SK-N-SH treated with all-trans-retinoic acid at 6 μM for 48 hours (cell line): Measurements from ENCODE around the gene NAE1.

Experiments
- ARNTL ChIP-seq: fragments of 450-650 bp; formaldehyde crosslinking; IDR thresholded peaks from 2 replicates; pipeline ENCODE4 v1.5.0; 2020; ENCODE audit warnings: low read depth, mild to moderate bottlenecking, moderate library complexity, borderline replicate concordance
- CREB5 ChIP-seq: fragments of 250-450 bp; sonication (Bioruptor Pico); IDR thresholded peaks from 2 replicates; pipeline ENCODE4 v1.5.1; 2020; ENCODE audit warnings: low read depth, mild to moderate bottlenecking, moderate library complexity
- PATZ1 ChIP-seq: fragments of 250-450 bp; sonication (Bioruptor Pico); IDR thresholded peaks from 2 replicates; pipeline ENCODE4 v1.8.0; 2020; ENCODE audit warnings: mild to moderate bottlenecking, moderate library complexity, borderline replicate concordance
- TCF4 ChIP-seq: fragments of 250-450 bp; sonication (Bioruptor Pico); IDR thresholded peaks from 2 replicates; pipeline ENCODE4 v1.8.0; 2021; ENCODE audit warnings: mild to moderate bottlenecking, moderate library complexity, borderline replicate concordance
- ZFP30 ChIP-seq: fragments of 450-650 bp; formaldehyde crosslinking; IDR thresholded peaks from 2 replicates; pipeline ENCODE4 v1.5.0; 2022; ENCODE audit warnings: mild to moderate bottlenecking, moderate library complexity
- ZNF70 ChIP-seq: fragments of 450-650 bp; formaldehyde crosslinking; IDR thresholded peaks from 2 replicates; pipeline ENCODE4 v1.5.0; 2020; ENCODE audit warnings: mild to moderate bottlenecking, moderate library complexity
- ZNF8 ChIP-seq: fragments of 450-650 bp; formaldehyde crosslinking; IDR thresholded peaks from 2 replicates; pipeline ENCODE4 v1.5.0; 2020; ENCODE audit warnings: mild to moderate bottlenecking, moderate library complexity

- TF ChIP-seq ZNF70 (CRISPR knock-in tag), result no peak
- no peak for TF ChIP-seq ARNTL (CRISPR knock-in tag)
- TF ChIP-seq TCF4, result no peak
- no peak for TF ChIP-seq ZFP30 (CRISPR knock-in tag)
- TF ChIP-seq CREB5 (CRISPR knock-in tag), result no peak
- no peak for TF ChIP-seq ZNF8 (CRISPR knock-in tag)
- no peak for TF ChIP-seq PATZ1
These were observed 76.0 kb downstream of the NAE1 start for GRCh38 chr16:66754819-66755218.
